Breast epithelium (tissue), 4 donors: ENCODE data around the gene PSMD12. TPM values are rescaled to one million over a fixed set of nuclear protein-coding genes. Genes with fewer than 3 reads are reported as not detected.
"Not testable (repeated sequence)": the region's sequence is repeated elsewhere in the genome, so short reads cannot be mapped to it uniquely, and the experiment has no call there.

Experiments used
- DNase-seq, 2 donors: peaks; one replicate each; pipeline ENCODE4 v3.0.0-alpha.2; 2019; ENCODE audit warnings: low spot score in 2 of 2
- H3K27ac ChIP-seq, 2 donors: fragments of 200-600 bp; sonication (generic) in 1 of 2; one replicate each; pipeline ENCODE4 v1.5.1; 2016 to 2019; ENCODE audit warnings: mild to moderate bottlenecking in 1 of 2
- H3K27me3 ChIP-seq, 2 donors: fragments of 200-600 bp; sonication (generic) in 1 of 2; one replicate each; pipeline versions ENCODE4 v1.5.1 to v1.6.0; 2017 to 2019; ENCODE audit warnings: control low read depth in 1 of 2, mild to moderate bottlenecking in 1 of 2
- H3K36me3 ChIP-seq: fragments of 200-600 bp; one replicate; pipeline ENCODE4 v1.5.1; 2019
- H3K4me1 ChIP-seq, 2 donors: fragments of 200-600 bp; sonication (generic); one replicate each; pipeline ENCODE4 v1.5.1; 2016 to 2019; ENCODE audit warnings: control low read depth in 1 of 2
- H3K4me3 ChIP-seq, 3 donors: fragments of 200-600 bp; sonication (generic); 1 replicate in 2 of 3; 2 replicates in 1 of 3; pipeline ENCODE4 v1.5.1; 2016 to 2019; ENCODE audit warnings: mild to moderate bottlenecking in 3 of 3, moderate library complexity in 2 of 3
- H3K9me3 ChIP-seq, 2 donors: fragments of 200-600 bp; sonication (generic) in 1 of 2; one replicate each; pipeline ENCODE4 v1.5.1; 2016 to 2019; ENCODE audit warnings: control low read depth in 1 of 2
- POLR2A ChIP-seq: fragments of 450-650 bp; IDR thresholded peaks from one replicate; pipeline ENCODE4 v1.6.1; 2016; ENCODE audit warnings: antibody characterized with exemption, mild to moderate bottlenecking, moderate library complexity
- POLR2AphosphoS5 ChIP-seq, 3 donors: sonication (generic); formaldehyde crosslinking; IDR thresholded peaks; one replicate each; pipeline ENCODE4 v1.6.1; 2017; ENCODE audit warnings: antibody characterized with exemption in 3 of 3
- intact Hi-C: fragments of 100-400 bp; cut with DNase I; formaldehyde crosslinking; loops from one replicate; pipeline ENCODE4 v1.15.1; 2023; ENCODE audit warnings: low total_unique reads
- total RNA-seq, 3 donors: library from RNA; depleted of rRNA; stranded (reverse); fragments of >200 nt; gene quantifications; one replicate each; pipeline ENCODE4 v1.1.0, GENCODE V29; 2016
- TF ChIP-seq, protein P1 (sequence below), 3 donors: fragments of 450-650 bp; IDR thresholded peaks; one replicate each; pipeline ENCODE4 v1.5.1; 2016 to 2017; ENCODE audit warnings: antibody characterized with exemption in 3 of 3, mild to moderate bottlenecking in 3 of 3, moderate library complexity in 3 of 3

Gene PSMD12
- total RNA-seq, 3 donors from 2014 or later, result 21.2 to 33.6 (median 30.5) TPM

DNA sequence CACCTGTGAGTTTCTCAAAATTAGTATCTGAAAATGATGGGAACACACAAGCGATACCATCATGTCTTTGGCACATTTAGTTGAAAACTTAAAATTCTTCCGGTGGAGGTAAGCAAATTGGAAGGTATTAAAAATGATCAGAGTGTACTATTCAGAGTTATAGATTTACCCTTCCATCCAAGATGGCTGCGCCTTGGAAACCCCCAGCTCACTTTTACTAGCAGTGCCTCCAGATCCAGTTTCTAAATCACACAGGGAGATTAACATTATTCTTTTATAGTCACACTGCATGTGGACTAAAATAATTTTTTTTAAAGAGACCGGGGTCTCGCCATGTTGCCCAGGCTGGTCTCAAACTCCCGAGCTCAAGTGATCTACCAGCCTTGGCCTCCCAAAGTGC, 25.7 kb upstream of the PSMD12 start:
- Histone ChIP-seq H3K9me3 (no peaks in the 10 kb centered on the region), H3K4me1 (no peaks in the 10 kb centered on the region), H3K36me3 (no peaks in the 10 kb centered on the region), H3K27me3 (no peaks in the 10 kb centered on the region), H3K4me3 (no peak overlapping the region), H3K27ac (no peak overlapping the region)
- intact Hi-C loops, result no loop called here
- DNase-seq, result no peak
- TF ChIP-seq POLR2AphosphoS5 (IDR thresholded peaks at IDR 0.05) (no peak), POLR2A (no peak)
- TF ChIP-seq, protein P1, sequence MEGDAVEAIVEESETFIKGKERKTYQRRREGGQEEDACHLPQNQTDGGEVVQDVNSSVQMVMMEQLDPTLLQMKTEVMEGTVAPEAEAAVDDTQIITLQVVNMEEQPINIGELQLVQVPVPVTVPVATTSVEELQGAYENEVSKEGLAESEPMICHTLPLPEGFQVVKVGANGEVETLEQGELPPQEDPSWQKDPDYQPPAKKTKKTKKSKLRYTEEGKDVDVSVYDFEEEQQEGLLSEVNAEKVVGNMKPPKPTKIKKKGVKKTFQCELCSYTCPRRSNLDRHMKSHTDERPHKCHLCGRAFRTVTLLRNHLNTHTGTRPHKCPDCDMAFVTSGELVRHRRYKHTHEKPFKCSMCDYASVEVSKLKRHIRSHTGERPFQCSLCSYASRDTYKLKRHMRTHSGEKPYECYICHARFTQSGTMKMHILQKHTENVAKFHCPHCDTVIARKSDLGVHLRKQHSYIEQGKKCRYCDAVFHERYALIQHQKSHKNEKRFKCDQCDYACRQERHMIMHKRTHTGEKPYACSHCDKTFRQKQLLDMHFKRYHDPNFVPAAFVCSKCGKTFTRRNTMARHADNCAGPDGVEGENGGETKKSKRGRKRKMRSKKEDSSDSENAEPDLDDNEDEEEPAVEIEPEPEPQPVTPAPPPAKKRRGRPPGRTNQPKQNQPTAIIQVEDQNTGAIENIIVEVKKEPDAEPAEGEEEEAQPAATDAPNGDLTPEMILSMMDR (IDR thresholded peaks at IDR 0.05), result no peak

DNA sequence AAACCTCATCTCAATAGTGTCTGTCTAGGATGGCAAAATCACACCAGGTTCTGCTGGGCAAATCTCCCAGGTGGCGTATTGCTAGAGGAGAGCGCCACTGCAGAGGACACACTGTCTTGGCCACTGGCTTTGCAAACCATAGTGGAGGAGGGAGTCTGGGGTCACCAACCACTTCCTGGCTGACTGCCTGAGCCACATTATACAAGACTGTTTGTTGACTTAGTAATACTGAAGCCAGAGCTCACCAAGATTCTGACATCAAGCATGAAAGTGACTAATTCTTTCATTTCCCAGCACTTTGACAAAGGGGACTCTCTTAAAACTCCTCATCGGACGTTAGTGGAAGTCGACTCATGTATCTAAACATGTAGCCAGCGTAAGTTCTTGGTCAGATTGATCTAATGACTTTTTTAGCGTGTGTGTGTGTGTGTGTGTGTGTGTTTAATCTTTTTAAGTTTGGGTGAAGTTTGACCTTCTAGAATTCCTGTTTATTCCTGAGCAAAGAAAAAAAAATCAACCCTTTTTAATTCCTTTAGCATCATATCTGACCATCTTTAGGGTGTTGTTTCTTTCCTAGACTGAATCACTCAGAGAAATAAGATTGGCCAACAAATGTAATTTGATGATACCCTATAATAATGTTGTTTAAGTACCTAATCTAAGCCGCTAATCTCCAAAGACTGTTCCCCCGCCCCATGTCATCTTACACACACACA, 24.4 kb upstream of the PSMD12 start:
- peak overlapping the region; percentile 4 to 45 for H3K27ac ChIP-seq
- TF ChIP-seq, protein P1 (IDR thresholded peaks at IDR 0.05), result no peak
- TF ChIP-seq POLR2AphosphoS5 (IDR thresholded peaks at IDR 0.05) (no peak), POLR2A (no peak)
- no peaks in the 10 kb centered on the region for H3K27me3 ChIP-seq
- DNase-seq, result peak in 1 of 2 donors; percentile 24
- H3K36me3 ChIP-seq, result no peaks in the 10 kb centered on the region
- no peaks in the 10 kb centered on the region for H3K4me1 ChIP-seq
- H3K9me3 ChIP-seq, result no peaks in the 10 kb centered on the region
- no peak overlapping the region for H3K4me3 ChIP-seq
- intact Hi-C loops, result no loop called here

DNA sequence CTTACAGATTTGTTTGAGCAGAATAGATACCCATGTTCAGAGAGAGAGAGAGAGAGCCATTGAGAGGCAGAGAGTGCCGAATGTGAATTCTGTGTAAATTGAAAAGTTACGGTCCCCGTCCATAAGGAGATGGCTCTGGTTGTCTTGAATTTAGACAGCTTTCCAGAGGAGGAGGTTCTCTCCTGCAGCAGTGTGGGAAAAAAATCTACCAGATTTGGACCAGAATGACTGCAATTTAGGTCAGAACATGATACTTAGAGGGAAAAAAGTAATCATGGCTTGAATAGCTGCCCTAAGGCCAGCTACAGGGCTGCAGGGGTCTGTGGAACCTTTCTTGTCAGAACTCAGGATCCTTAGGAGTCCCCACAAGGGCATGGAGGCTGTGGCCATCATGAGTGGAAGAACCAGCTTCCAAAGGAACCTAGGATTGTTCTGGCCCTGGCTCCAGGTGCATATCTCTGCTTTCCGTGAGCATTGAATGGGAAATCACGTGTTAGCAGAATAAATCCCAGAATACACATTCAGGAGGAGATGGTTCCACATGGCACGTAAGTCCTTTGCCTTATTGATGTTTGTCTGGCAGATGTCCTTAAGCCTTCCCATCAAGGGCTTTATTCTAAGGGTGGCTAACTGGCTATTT, 23.7 kb upstream of the PSMD12 start:
- no peaks in the 10 kb centered on the region for H3K36me3 ChIP-seq
- H3K9me3 ChIP-seq, result no peaks in the 10 kb centered on the region
- no peaks in the 10 kb centered on the region for H3K4me1 ChIP-seq
- DNase-seq, result no peak
- H3K27ac ChIP-seq, result peak overlapping the region; percentile 4 to 45
- TF ChIP-seq, protein P1 (IDR thresholded peaks at IDR 0.05), result no peak
- TF ChIP-seq POLR2AphosphoS5 (IDR thresholded peaks at IDR 0.05), result no peak
- TF ChIP-seq POLR2A, result no peak
- intact Hi-C loops, result no loop called here
- no peak overlapping the region for H3K4me3 ChIP-seq
- no peaks in the 10 kb centered on the region for H3K27me3 ChIP-seq

DNA sequence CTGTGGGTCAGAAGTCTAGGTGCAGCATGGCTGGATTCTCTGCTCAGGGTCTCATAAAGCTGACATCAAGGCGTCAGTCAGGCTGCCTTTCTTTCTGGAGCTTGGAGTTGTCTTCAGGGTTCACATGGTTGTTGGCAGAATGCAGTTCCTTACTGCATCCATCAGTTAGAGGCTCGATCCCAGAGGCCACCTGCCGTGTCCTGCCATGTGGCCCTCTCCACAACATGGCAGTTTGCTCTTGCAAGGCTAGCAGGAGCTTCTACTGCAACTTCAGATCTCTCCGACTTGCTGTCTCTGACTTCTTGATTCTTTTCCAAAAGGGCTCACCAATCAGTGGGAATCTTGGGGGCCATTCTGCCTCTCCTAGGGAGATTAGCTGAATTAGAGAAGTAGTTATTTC, 22.6 kb upstream of the PSMD12 start:
- Histone ChIP-seq H3K27me3 (no peaks in the 10 kb centered on the region), H3K36me3 (no peaks in the 10 kb centered on the region), H3K4me3 (no peak overlapping the region), H3K27ac (no peak overlapping the region), H3K9me3 (no peaks in the 10 kb centered on the region), H3K4me1 (no peaks in the 10 kb centered on the region)
- intact Hi-C loops, result loop anchor here (10.0 kb wide), 1 partner anchor 306 kb away; no protein-coding TSS in a partner anchor
- TF ChIP-seq, protein P1 (IDR thresholded peaks at IDR 0.05), result no peak
- TF ChIP-seq POLR2A, result no peak
- TF ChIP-seq POLR2AphosphoS5 (IDR thresholded peaks at IDR 0.05), result no peak
- DNase-seq, result no peak

DNA sequence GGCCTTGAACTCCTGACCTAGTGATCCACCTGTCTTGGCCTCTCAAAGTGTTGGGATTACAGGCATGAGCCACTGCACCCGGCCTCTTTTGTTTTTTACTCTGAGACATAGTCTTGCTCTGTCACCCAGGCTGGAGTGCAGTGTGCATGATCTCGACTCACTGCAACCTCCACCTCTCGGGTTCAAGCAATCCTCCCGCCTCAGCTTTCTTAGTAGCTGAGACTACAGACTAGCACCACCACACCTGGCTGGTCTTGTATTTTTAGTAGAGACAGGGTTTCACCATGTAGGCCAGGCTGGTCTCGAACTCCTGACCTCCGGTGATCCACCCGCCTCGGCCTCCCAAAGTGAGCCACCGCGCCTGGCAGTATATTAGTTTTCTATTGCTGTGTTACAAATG, 22.2 kb upstream of the PSMD12 start:
- H3K36me3 ChIP-seq, H3K4me3 ChIP-seq, H3K9me3 ChIP-seq, DNase-seq, H3K27me3 ChIP-seq, H3K4me1 ChIP-seq, H3K27ac ChIP-seq: not testable (repeated sequence)
- intact Hi-C loops, result loop anchor here (10.0 kb wide), 1 partner anchor 306 kb away; no protein-coding TSS in a partner anchor
